Measurements from ENCODE around the gene RASSF8. TPM values are rescaled to one million over a fixed set of nuclear protein-coding genes. Genes with fewer than 3 reads are reported as not detected.

The RASSF8 gene
- polyA plus RNA-seq, 3 donors: 0.08 to 0.39 TPM; not detected in 1

DNA sequence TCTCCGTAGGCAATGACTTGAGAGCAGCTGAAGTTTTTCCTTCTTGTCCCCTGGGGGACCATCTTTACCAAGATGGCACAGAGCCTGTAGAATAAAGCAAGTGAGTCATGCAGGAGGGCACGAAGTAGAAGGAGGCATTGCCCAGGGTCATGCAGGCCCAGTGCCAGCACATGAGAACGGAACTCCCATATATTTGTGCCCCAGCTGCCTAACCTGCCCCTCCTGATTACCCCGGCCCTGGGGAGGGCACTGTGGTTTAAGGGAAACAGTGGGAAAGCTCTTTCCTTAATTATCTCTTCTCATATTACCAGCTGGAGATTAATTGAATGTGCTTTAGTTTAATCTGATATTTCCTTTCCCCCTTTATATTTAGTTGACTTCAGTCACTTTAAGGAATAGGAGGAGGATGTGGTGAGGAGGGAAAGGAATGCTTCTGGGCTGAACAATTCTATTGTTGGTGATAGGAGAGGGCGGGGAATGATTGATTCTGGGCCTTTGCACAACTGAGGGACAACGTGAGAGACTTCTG lies 51.9 kb downstream of the RASSF8 start:
- no peaks in the 10 kb centered on the region for H3K4me1 Mint-ChIP-seq
- TF ChIP-seq, protein P1, sequence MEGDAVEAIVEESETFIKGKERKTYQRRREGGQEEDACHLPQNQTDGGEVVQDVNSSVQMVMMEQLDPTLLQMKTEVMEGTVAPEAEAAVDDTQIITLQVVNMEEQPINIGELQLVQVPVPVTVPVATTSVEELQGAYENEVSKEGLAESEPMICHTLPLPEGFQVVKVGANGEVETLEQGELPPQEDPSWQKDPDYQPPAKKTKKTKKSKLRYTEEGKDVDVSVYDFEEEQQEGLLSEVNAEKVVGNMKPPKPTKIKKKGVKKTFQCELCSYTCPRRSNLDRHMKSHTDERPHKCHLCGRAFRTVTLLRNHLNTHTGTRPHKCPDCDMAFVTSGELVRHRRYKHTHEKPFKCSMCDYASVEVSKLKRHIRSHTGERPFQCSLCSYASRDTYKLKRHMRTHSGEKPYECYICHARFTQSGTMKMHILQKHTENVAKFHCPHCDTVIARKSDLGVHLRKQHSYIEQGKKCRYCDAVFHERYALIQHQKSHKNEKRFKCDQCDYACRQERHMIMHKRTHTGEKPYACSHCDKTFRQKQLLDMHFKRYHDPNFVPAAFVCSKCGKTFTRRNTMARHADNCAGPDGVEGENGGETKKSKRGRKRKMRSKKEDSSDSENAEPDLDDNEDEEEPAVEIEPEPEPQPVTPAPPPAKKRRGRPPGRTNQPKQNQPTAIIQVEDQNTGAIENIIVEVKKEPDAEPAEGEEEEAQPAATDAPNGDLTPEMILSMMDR (IDR thresholded peaks at IDR 0.05): no peak
- no peak overlapping the region for H3K27ac ChIP-seq (ENCODE audit: low read depth in 1 of 2, low read length in 2 of 2)
- no peak overlapping the region for H3K4me3 Mint-ChIP-seq
- H3K36me3 ChIP-seq (replicated peaks in 1 of 2; ENCODE audit: control insufficient read depth in 1 of 2, insufficient read depth in 2 of 2, low read length in 2 of 2): no peaks in the 10 kb centered on the region
- no peak overlapping the region for H3K9ac ChIP-seq (ENCODE audit: insufficient read depth, low read length, poor library complexity, severe bottlenecking)
- peaks cover 0 to 5% (median 0%) of the 10 kb centered on the region in 7 donors for H3K9me3 Mint-ChIP-seq
- DNase-seq: no peak
- H3K9me3 ChIP-seq (replicated peaks in 1 of 2; ENCODE audit: control insufficient read depth in 1 of 2, insufficient read depth in 1 of 2, low read length in 2 of 2): no peaks in the 10 kb centered on the region
- no CpG with 5 or more reads among the region's 6 CpGs for WGBS (ENCODE audit: insufficient coverage)
- no peaks in the 10 kb centered on the region for H3K79me2 ChIP-seq (ENCODE audit: insufficient read depth, low read length)
- no peak overlapping the region for H3K27ac Mint-ChIP-seq
- no peaks in the 10 kb centered on the region for H3K27me3 ChIP-seq (ENCODE audit: control insufficient read depth in 2 of 2, insufficient read depth in 2 of 2, low read length in 2 of 2)
- no peaks in the 10 kb centered on the region for H3K27me3 Mint-ChIP-seq (ENCODE audit: low read depth in 3 of 3)
- no peak overlapping the region for H3K4me2 ChIP-seq (replicated peaks; ENCODE audit: extremely low read depth, low read length, poor library complexity, severe bottlenecking)
- intact Hi-C loops (cut with micrococcal nuclease): no loop called here
- H2AFZ ChIP-seq (ENCODE audit: insufficient read depth, low read depth, low read length, poor library complexity, severe bottlenecking): no peak overlapping the region
- no peaks in the 10 kb centered on the region for H4K20me1 ChIP-seq (ENCODE audit: insufficient read depth, low read length)
- H3K4me3 ChIP-seq (replicated peaks in 1 of 3; ENCODE audit: low read depth in 2 of 3, low read length in 3 of 3): no peak overlapping the region
- H3K4me1 ChIP-seq (ENCODE audit: control insufficient read depth in 1 of 2, insufficient read depth in 2 of 2, low read length in 2 of 2): no peaks in the 10 kb centered on the region
- H3K36me3 Mint-ChIP-seq: no peaks in the 10 kb centered on the region

DNA sequence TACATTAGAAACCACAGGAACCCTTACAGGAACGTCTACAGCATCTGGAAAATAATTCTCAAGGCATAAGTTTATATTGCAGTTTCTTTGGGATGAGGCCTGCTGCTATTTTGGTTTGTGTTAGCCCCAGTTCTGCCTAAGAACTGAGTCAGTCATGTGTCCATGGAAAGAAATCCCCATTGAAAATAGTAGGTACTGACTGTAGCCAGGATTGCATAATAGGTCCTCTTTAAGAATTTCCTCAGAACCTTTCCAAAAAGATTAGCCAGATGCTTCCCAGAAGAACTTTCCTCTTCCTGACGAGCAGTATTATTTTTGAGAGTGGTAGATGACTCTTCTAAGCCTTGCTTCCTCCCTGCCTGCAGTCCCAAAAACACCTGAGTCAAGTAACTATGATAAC lies 52.6 kb downstream of the RASSF8 start:
- TF ChIP-seq, protein P1 (IDR thresholded peaks at IDR 0.05): no peak
- Histone ChIP-seq H3K36me3 (replicated peaks in 1 of 2; ENCODE audit: control insufficient read depth in 1 of 2, insufficient read depth in 2 of 2, low read length in 2 of 2) (no peaks in the 10 kb centered on the region), H4K20me1 (ENCODE audit: insufficient read depth, low read length) (no peaks in the 10 kb centered on the region), H3K4me2 (replicated peaks; ENCODE audit: extremely low read depth, low read length, poor library complexity, severe bottlenecking) (no peak overlapping the region), H3K27ac (ENCODE audit: low read depth in 1 of 2, low read length in 2 of 2) (no peak overlapping the region), H3K79me2 (ENCODE audit: insufficient read depth, low read length) (no peaks in the 10 kb centered on the region), H3K9me3 (replicated peaks in 1 of 2; ENCODE audit: control insufficient read depth in 1 of 2, insufficient read depth in 1 of 2, low read length in 2 of 2) (no peaks in the 10 kb centered on the region), H2AFZ (ENCODE audit: insufficient read depth, low read depth, low read length, poor library complexity, severe bottlenecking) (no peak overlapping the region), H3K4me1 (ENCODE audit: control insufficient read depth in 1 of 2, insufficient read depth in 2 of 2, low read length in 2 of 2) (no peaks in the 10 kb centered on the region), H3K27me3 (ENCODE audit: control insufficient read depth in 2 of 2, insufficient read depth in 2 of 2, low read length in 2 of 2) (no peaks in the 10 kb centered on the region), H3K4me3 (replicated peaks in 1 of 3; ENCODE audit: low read depth in 2 of 3, low read length in 3 of 3) (no peak overlapping the region), H3K9ac (ENCODE audit: insufficient read depth, low read length, poor library complexity, severe bottlenecking) (no peak overlapping the region)
- no peaks in the 10 kb centered on the region for H3K36me3 Mint-ChIP-seq
- no peak overlapping the region for H3K4me3 Mint-ChIP-seq
- no peaks in the 10 kb centered on the region for H3K4me1 Mint-ChIP-seq
- WGBS (ENCODE audit: insufficient coverage): no CpG with 5 or more reads among the region's 2 CpGs
- intact Hi-C loops (cut with micrococcal nuclease): no loop called here
- H3K27me3 Mint-ChIP-seq (ENCODE audit: low read depth in 3 of 3): no peaks in the 10 kb centered on the region
- H3K9me3 Mint-ChIP-seq: peaks cover 0 to 4% (median 0%) of the 10 kb centered on the region in 7 donors
- no peak overlapping the region for H3K27ac Mint-ChIP-seq
- DNase-seq: no peak
